ENCODE data around the gene TMEM120B. TPM values are rescaled to one million over a fixed set of nuclear protein-coding genes. Genes with fewer than 3 reads are reported as not detected.
"Not testable (repeated sequence)": the region's sequence is repeated elsewhere in the genome, so short reads cannot be mapped to it uniquely, and the experiment has no call there.

The TMEM120B gene
- total RNA-seq, 4 donors from 2014 or later, result 3.7 to 8.6 (median 5.2) TPM

DNA sequence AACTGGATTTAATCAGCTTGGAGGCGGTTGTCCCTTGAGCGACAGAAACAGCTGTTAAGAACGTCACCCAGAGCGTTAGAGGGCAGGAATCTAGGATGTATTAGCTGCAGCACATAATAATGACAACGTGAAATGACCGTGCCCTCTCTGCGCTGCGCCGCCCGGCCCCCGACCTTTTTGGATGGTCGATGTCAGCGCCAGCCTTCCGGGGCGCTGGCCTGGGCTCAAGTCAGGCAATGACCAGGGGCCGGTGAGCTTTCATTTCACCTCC is 427 bp upstream of the TMEM120B start:
- H3K4me1 ChIP-seq, result peaks cover 0 to 12% (median 4%) of the 10 kb centered on the region in 4 donors
- H3K9me3 ChIP-seq, result no peaks in the 10 kb centered on the region
- TF ChIP-seq, protein P1, sequence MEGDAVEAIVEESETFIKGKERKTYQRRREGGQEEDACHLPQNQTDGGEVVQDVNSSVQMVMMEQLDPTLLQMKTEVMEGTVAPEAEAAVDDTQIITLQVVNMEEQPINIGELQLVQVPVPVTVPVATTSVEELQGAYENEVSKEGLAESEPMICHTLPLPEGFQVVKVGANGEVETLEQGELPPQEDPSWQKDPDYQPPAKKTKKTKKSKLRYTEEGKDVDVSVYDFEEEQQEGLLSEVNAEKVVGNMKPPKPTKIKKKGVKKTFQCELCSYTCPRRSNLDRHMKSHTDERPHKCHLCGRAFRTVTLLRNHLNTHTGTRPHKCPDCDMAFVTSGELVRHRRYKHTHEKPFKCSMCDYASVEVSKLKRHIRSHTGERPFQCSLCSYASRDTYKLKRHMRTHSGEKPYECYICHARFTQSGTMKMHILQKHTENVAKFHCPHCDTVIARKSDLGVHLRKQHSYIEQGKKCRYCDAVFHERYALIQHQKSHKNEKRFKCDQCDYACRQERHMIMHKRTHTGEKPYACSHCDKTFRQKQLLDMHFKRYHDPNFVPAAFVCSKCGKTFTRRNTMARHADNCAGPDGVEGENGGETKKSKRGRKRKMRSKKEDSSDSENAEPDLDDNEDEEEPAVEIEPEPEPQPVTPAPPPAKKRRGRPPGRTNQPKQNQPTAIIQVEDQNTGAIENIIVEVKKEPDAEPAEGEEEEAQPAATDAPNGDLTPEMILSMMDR (IDR thresholded peaks at IDR 0.05), result no peak
- no peak for TF ChIP-seq POLR2A (IDR thresholded peaks at IDR 0.05)
- H3K4me3 ChIP-seq, result peak overlapping the region; percentile 70 to 96 (median 92)
- no peaks in the 10 kb centered on the region for H3K36me3 ChIP-seq
- no peaks in the 10 kb centered on the region for H3K27me3 ChIP-seq
- peak in 2 of 3 donors; percentile 23 to 58 for DNase-seq
- H3K27ac ChIP-seq, result peak overlapping the region; percentile 80 to 95 (median 84)

DNA sequence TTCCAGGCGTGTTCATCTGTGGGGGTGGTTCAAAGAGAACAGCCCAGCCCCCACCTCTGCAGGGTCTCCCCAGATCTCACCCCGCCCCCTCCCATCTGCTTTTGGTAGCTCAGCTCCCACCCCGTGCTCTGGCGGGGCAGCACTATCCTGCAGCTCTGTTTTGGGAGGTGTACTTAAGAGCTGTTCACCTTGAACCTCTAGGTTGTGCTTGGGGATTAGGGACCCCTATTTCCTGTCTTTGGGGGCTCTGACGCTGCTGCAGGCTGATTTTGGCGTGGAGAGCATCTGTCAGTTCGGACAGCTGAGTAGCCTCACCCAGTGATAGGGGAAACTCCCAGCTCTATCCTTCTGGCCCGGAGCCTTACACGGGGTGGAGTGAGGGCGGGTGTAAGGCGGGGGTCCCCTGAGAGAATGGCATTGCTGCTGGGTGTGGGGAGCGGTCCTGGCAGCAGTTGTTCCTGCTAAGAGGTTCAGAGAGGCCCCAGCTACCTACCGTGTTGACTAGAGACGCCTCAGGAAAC is 765 bp downstream of the TMEM120B start:
- Histone ChIP-seq H3K36me3 (no peaks in the 10 kb centered on the region), H3K4me3 (peak overlapping the region; percentile 70 to 96 (median 92)), H3K27ac (peak overlapping the region in 3 of 4 donors; percentile 80 to 95 (median 85)), H3K4me1 (peaks cover 0 to 12% (median 4%) of the 10 kb centered on the region in 4 donors), H3K27me3 (no peaks in the 10 kb centered on the region), H3K9me3 (no peaks in the 10 kb centered on the region)
- no peak for TF ChIP-seq POLR2A (IDR thresholded peaks at IDR 0.05)
- TF ChIP-seq, protein P1 (IDR thresholded peaks at IDR 0.05), result no peak
- peak in 1 of 3 donors; percentile 53 for DNase-seq

DNA sequence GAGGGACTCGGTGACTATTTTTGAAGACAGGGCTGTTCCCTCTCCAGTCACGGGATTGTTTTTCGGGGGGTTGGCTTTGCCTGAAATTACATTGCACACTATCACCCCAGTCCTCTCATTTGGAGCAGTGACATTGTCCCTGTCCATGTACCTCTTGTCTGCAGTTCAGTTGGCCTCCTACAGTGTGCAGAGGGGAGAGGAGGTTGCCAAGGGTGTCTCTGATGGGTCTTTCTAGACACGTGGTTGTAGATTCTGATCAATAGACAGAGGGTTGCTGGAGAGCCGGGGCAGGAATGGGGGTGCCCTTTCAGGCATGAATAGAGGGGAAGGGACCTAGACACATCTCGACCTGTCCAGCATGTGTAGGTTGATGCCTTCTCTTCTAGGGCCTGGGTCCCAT is 1.2 kb downstream of the TMEM120B start:
- DNase-seq, result no peak
- Histone ChIP-seq H3K9me3 (no peaks in the 10 kb centered on the region), H3K27ac (no peak overlapping the region), H3K4me3 (peak overlapping the region in 2 of 4 donors; percentile 89 to 96), H3K4me1 (peaks cover 0 to 12% (median 4%) of the 10 kb centered on the region in 4 donors), H3K36me3 (no peaks in the 10 kb centered on the region), H3K27me3 (no peaks in the 10 kb centered on the region)
- TF ChIP-seq POLR2A (IDR thresholded peaks at IDR 0.05), result no peak
- TF ChIP-seq, protein P1 (IDR thresholded peaks at IDR 0.05), result no peak

DNA sequence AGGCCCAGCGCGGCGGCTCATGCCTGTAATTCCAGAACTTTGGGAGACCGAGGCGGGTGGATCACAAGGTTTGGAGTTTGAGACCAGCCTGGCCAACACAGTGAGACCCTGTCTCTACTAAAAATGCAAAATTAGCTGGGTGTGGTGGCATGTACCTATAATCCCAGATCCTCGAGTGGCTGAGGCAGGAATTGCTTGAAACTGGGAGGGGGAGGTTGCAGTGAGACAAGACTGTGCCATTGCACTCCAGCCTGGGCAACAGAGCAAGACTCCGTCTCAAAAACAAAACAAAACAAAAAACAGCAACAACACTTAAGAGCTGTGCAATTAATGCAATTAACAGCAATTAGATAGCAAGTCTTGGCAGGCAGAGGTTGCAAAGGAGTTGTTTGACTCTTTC is 2.5 kb downstream of the TMEM120B start:
- H3K4me3 ChIP-seq, DNase-seq, H3K9me3 ChIP-seq, H3K36me3 ChIP-seq, H3K27ac ChIP-seq, H3K27me3 ChIP-seq: not testable (repeated sequence)
- H3K4me1 ChIP-seq, result peaks cover 0 to 12% (median 4%) of the 10 kb centered on the region in 4 donors

DNA sequence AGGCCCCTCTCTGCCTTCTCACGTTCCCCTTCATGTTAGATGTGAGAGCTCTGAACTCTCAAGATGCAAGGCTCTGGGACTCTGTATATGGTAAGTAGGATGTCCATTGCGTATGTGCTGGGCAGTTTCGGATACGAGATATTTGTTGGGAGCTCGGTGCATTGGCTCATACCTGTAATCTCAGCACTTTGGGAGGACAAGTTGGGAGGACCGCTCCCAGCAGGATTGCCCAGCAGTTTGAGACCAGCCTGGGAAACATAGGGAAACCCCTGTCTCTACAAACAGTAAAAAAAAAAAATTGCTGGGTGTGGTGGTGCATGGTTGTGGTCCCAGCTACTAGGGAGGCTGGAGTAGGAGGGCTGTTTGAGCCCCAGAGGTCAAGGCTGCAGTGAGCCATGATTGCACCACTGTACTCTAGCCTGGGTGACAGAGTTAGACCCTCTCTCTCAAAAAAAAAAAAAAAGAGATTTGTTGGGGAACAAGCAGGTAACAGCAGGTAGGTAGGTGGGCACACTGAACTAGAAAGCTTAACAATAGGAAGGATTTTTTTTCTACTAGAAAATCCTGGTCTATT is 3.4 kb downstream of the TMEM120B start:
- no peaks in the 10 kb centered on the region for H3K36me3 ChIP-seq
- H3K4me3 ChIP-seq, result no peak overlapping the region
- no peaks in the 10 kb centered on the region for H3K9me3 ChIP-seq
- no peak overlapping the region for H3K27ac ChIP-seq
- TF ChIP-seq, protein P1 (IDR thresholded peaks at IDR 0.05), result no peak
- no peak for TF ChIP-seq POLR2A (IDR thresholded peaks at IDR 0.05)
- H3K4me1 ChIP-seq, result peaks cover 0 to 12% (median 4%) of the 10 kb centered on the region in 4 donors
- no peaks in the 10 kb centered on the region for H3K27me3 ChIP-seq
- DNase-seq, result no peak

DNA sequence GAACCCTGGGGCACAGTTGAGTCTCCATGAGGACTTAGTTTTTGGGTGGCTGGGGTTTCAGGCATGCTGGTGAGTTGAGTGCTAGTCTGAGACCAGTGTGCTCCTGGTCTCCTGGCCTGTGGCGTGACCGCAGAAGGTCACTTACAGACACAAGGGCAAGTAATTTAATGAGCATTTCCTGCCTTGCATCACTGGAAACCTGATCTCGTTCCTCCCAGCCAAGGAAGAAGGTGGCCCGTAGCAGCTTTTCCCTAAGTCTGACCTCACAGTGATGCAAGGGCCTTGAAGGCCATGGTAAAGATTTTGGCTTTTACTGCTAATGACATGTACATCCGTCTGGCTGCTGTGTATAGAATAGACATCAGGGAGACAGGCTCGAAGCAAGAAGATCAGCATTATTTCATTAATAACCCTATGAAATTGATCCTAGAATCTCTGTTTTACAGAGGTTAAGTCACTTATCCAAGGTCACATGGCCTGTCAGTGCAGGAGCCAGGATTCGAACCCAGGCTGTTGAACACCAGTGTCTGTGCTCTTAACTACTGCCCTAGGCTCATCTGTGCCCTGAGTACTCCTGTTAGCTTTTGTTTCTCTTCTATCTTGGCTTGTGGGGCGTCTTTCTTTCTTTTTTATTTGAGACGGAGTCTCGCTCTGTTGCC is 4.6 kb downstream of the TMEM120B start:
- Histone ChIP-seq H3K27ac (no peak overlapping the region), H3K36me3 (no peaks in the 10 kb centered on the region), H3K9me3 (no peaks in the 10 kb centered on the region), H3K4me1 (peaks cover 0 to 12% (median 4%) of the 10 kb centered on the region in 4 donors), H3K4me3 (no peak overlapping the region), H3K27me3 (no peaks in the 10 kb centered on the region)
- no peak for TF ChIP-seq POLR2A (IDR thresholded peaks at IDR 0.05)
- TF ChIP-seq, protein P1 (IDR thresholded peaks at IDR 0.05), result no peak
- no peak for DNase-seq

Measured in Peyer's patch (tissue), 4 donors.